K562 (cell line): ENCODE data around the gene MYL4.

Experiments used
- BHLHE40 ChIP-seq: IDR thresholded peaks from 2 replicates; pipeline ENCODE4 v1.6.1; 2011; ENCODE audit warnings: low read length, improper control_type of control experiment
- CTCF ChIP-seq, 3 experiments: IDR thresholded peaks in 2 of 3; conservative IDR thresholded peaks in 1 of 3; 2 replicates each; pipeline ENCODE4 v1.5.1; 2011 to 2012; ENCODE audit warnings: low read length in 3 of 3, mild to moderate bottlenecking in 3 of 3, control low read depth in 2 of 3, improper control_type of control experiment in 1 of 3, inconsistent platforms in 1 of 3, low read depth in 1 of 3, mixed read lengths in 1 of 3, moderate library complexity in 1 of 3; ENCODE audit not compliant: insufficient read depth in 2 of 3
- GABPA ChIP-seq: fragments of 200-800 bp; sonication (Bioruptor generic); conservative IDR thresholded peaks from 2 replicates; pipeline ENCODE4 v1.6.1; 2016; ENCODE audit warnings: low read depth, missing genetic modification characterization, missing compliant biosample characterization
- MCM5 ChIP-seq: fragments of 450-650 bp; IDR thresholded peaks from 2 replicates; pipeline ENCODE4 v1.6.1; 2016; ENCODE audit warnings: low read depth
- NR0B1 ChIP-seq: fragments of 450-650 bp; IDR thresholded peaks from one replicate; pipeline ENCODE4 v1.6.1; 2018; ENCODE audit warnings: mild to moderate bottlenecking, moderate library complexity; ENCODE audit not compliant: partially characterized antibody
- PCBP1 ChIP-seq: fragments of 200-400 bp; formaldehyde crosslinking; IDR thresholded peaks from 2 replicates; pipeline ENCODE4 v1.6.1; 2018; ENCODE audit warnings: mild to moderate bottlenecking, low read depth, low read length; ENCODE audit not compliant: poor library complexity, severe bottlenecking
- POLR2A ChIP-seq: fragments of 450-650 bp; conservative IDR thresholded peaks from 2 replicates; pipeline ENCODE4 v1.6.1; 2016
- PRDM10 ChIP-seq: fragments of 450-650 bp; IDR thresholded peaks from 2 replicates; pipeline ENCODE4 v1.6.1; 2018; ENCODE audit not compliant: partially characterized antibody
- RHOXF2B ChIP-seq: fragments of 250-450 bp; sonication (Bioruptor Pico); conservative IDR thresholded peaks from 2 replicates; pipeline ENCODE4 v1.5.1; 2021
- SP2 ChIP-seq: IDR thresholded peaks from 2 replicates; pipeline ENCODE4 v1.6.1; 2011; ENCODE audit warnings: mild to moderate bottlenecking, low read depth, low read length, moderate library complexity; ENCODE audit not compliant: poor library complexity, severe bottlenecking; ENCODE audit errors: extremely low read depth
- ZBTB33 ChIP-seq: sonication (generic); formaldehyde crosslinking; IDR thresholded peaks from 2 replicates; pipeline ENCODE4 v1.8.1; 2023; ENCODE audit warnings: mild to moderate bottlenecking, missing genetic modification reagents

- TF ChIP-seq BHLHE40 (no peak), MCM5 (no peak), NR0B1 (no peak), CTCF (IDR thresholded peaks at IDR 0.05 in 2 of 3, conservative IDR thresholded peaks at IDR 0.05 in 1 of 3; ENCODE audit: insufficient read depth in 2 of 3, low read depth in 1 of 3, low read length in 3 of 3) (no peak), SP2 (no peak), POLR2A (no peak), RHOXF2B (CRISPR knock-in tag) (no peak), GABPA (no peak), PRDM10 (no peak), PCBP1 (no peak), ZBTB33 (CRISPR knock-in tag) (no peak)
Measured at GRCh38 chr17:47225436-47225858, 16.3 kb downstream of the MYL4 start.
